Activated T-cell treated with anti-CD3 and anti-CD28 coated beads for 48 hours (primary cell): ENCODE data around the gene PLEKHA5.
"Not testable (repeated sequence)": the region's sequence is repeated elsewhere in the genome, so short reads cannot be mapped to it uniquely, and the experiment has no call there.

Source experiments
- DNase-seq: peaks from one replicate; pipeline ENCODE4 v3.0.0-alpha.2; 2020; ENCODE audit warnings: low read depth

PLEKHA5 gene

GRCh38 chr12:19409376-19409775 is 279.8 kb downstream of the PLEKHA5 start:
- no peak for DNase-seq

DNA sequence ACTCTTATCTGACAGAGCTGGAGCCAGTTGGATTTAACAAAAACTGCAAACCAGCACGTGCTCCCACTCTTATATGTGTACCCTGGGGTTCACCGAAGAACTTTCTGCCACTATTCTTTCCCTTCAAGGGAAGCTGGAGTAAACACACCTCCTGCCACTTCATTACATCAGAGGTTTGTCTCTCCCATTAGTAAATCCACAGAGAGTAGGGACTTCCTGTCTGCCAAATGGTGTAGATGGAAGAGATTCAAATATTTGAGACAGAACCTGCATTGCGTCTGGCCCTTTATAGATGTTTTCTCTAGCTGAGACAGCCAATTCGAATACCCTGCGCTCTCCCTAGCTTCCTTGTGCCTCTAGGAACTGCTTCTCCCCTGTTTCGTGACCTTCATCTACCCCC is 280.7 kb downstream of the PLEKHA5 start:
- no peak for DNase-seq

DNA sequence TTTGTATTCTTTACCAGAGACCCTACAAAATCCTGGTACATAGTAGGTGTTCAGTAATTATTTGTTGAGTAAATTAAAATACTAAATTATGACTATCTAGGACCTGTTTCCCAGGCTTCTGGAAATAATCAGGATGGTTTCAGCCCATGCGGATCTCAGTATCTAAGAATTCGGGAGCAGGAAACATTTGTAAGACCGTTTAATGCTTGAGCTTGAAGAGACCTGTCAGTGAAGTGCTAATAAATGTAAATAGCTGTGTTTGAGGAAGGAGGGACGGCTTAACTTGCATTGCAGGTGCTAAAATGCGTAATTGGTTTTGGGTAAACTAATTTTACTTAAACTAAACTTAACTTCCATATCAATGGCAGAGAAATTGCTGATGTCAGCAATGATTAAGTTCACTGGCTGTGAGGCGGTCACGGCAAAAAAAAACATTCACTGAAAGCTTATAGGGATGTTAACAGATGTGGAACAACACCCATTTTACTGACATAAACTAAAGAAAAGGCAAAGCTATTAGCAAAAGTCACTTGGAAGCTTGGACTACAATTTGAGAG is 281.2 kb downstream of the PLEKHA5 start:
- no peak for DNase-seq

DNA sequence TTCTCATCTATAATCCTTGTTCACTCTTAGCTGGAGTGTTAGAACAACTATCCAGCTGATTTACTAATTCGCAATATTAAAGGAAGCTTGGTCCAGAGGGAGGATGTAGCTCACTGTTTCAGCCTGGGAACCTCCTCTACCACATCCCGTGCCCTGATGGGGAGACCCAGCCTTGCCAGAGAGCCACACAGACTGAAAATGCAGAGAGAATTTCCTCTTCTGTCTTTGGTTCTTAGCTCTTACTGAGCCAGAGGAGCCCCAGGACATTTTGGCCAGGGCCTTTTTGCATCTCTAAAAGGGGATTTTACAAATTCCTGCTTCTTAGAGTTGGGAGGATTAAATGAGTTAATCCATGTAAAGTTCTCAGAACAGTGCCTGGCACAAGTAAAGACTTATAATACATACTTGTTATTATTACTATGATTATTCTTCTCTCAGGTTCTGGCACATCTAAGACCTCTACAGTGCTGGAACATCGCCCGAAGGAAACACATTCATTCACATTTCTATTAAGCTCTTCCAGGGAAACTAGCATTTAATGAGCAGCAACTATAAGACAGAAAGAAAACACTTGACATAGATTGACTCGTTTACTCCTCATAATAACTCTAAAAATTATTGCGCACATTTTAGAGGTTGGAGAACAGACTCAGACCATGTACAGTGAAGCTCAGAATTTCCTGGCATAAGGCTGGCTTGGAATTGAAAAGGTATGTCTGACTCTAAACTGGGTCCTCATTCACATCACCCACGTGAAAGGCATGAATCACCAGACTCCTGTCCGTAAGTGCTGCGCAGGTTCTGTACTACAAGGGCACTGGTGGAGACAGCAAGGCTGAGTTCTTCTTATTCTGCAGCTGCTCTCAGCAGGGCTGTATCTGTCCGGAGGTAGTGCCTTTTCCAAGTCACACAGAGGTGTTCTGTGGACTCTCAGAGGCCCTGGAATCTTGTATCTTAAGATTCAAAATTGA is 282.0 kb downstream of the PLEKHA5 start:
- DNase-seq = no peak

GRCh38 chr12:19412844-19413243 is 283.3 kb downstream of the PLEKHA5 start:
- no peak for DNase-seq

DNA sequence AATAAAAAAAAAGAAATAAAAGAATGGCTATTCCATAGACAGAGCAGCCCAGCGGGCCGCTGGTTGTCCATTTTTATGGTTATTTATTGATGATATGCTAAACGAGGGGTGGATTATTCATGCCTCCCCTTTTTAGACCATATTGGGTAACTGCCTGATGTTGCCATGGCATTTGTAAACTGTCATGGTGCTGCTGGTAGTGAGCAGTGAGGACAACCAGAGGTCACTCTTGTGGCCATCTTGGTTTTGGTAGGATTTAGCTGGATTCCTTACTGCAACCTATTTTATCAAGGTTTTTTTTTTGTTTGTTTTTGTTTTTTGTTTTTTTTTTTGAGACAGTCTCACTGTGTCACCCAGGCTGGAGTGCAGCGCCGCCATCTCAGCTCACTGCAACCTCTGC is 284.0 kb downstream of the PLEKHA5 start:
- not testable (repeated sequence) for DNase-seq

- no peak for DNase-seq
Observed at GRCh38 chr12:19415563-19415962, 286.0 kb downstream of the PLEKHA5 start.

GRCh38 chr12:19419086-19419485 is 289.6 kb downstream of the PLEKHA5 start:
- no peak for DNase-seq

GRCh38 chr12:19421503-19422282 is 292.2 kb downstream of the PLEKHA5 start:
- DNase-seq = no peak

DNA sequence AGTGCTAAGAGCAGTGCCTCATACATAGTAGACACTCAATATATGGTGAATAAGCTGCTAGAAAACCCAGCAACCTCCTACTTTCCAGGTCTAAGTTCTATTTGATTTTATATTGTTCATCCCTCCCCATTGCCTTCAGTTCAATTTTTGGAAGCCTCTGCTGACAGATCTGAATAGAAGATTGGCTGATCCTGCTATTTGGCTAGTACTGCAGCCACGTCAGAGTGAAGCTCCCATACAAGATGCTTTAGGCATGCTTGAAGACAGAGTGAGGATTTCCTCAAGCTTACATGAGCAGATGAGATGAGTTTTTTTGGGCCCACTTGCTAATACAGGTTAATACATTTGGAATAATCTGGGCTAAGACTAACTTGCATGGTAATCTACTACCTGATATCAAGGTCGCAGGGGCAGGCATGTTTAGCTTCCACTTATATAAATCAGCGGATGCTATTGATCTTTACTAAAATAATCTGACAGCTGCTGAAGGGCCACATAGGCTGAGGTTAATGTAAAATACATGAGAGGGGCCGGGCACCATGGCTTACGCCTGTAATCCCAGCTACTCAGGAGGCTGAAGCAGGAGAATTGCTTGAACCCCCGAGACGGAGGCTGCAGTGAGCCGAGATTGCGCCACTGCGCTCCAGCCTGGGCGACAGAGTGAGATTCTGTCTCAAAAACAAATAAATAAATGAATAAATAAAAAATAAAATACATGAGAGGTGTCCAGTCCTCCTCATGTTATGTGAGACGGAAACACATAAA is 293.8 kb downstream of the PLEKHA5 start:
- DNase-seq = no peak
